Fibroblast of the aortic adventitia (primary cell): ENCODE data around the gene TTC38. TPM values are rescaled to one million over a fixed set of nuclear protein-coding genes. Genes with fewer than 3 reads are reported as not detected.

Source experiments
- DNase-seq: peaks from one replicate; pipeline ENCODE4 v3.0.0-alpha.2; 2010; ENCODE audit warnings: low read depth
- H3K4me3 ChIP-seq: 2 replicates; pipeline ENCODE4 v1.5.1; 2011; ENCODE audit warnings: low read depth, mild to moderate bottlenecking, control low read depth, low read length, moderate library complexity
- CTCF ChIP-seq: IDR thresholded peaks from 2 replicates; pipeline ENCODE4 v1.5.1; 2011; ENCODE audit warnings: mild to moderate bottlenecking, low read length, control low read depth, inconsistent platforms; ENCODE audit not compliant: insufficient read depth
- total RNA-seq: library from RNA; depleted of rRNA; stranded (reverse); fragments of >200 nt; gene quantifications from 2 replicates; pipeline ENCODE4 v1.2.3, GENCODE V29; 2012; ENCODE audit warnings: low replicate concordance

The TTC38 gene
- 13.3 and 26.8 TPM in 2 replicates for total RNA-seq

- DNase-seq: peak; percentile 72
- peak within 1 kb of the TSS; percentile 87 for H3K4me3 ChIP-seq
- no peak for TF ChIP-seq CTCF
Measured at GRCh38 chr22:46267431-46268279, at the start of gene TTC38. Gene TTC38 (plus strand): TSS chr22:46268008. CDS start chr22:46268040, 32 bp downstream.

GRCh38 chr22:46219636-46220035, 48.2 kb upstream of the TTC38 start:
- H3K4me3 ChIP-seq: no peak overlapping the region
- no peak for DNase-seq
- TF ChIP-seq CTCF: no peak

GRCh38 chr22:46220921-46221320, 46.9 kb upstream of the TTC38 start:
- no peak for TF ChIP-seq CTCF
- H3K4me3 ChIP-seq: no peak overlapping the region
- no peak for DNase-seq

- no peak for TF ChIP-seq CTCF
- DNase-seq: no peak
- H3K4me3 ChIP-seq: no peak overlapping the region
Measured at GRCh38 chr22:46224044-46224897, 43.5 kb upstream of the TTC38 start.

GRCh38 chr22:46224898-46225290, 42.9 kb upstream of the TTC38 start:
- DNase-seq: no peak
- no peak for TF ChIP-seq CTCF
- no peak overlapping the region for H3K4me3 ChIP-seq

GRCh38 chr22:46225631-46226030, 42.2 kb upstream of the TTC38 start:
- no peak overlapping the region for H3K4me3 ChIP-seq
- DNase-seq: no peak
- no peak for TF ChIP-seq CTCF
